NT2/D1 (cell line): ENCODE measurements around the gene EPB41L4B.

ENCODE experiments used
- DNase-seq: peaks from one replicate; pipeline ENCODE4 v3.0.0-alpha.2; 2011; ENCODE audit warnings: low read depth, low spot score
- H3K27me3 ChIP-seq: 2 replicates; pipeline ENCODE4 v1.6.0; 2011; ENCODE audit warnings: mild to moderate bottlenecking; ENCODE audit not compliant: insufficient read length, insufficient read depth
- H3K36me3 ChIP-seq: 2 replicates; pipeline ENCODE4 v1.6.1; 2011; ENCODE audit warnings: mild to moderate bottlenecking, low read length, mixed read lengths; ENCODE audit not compliant: insufficient read depth, insufficient read length
- H3K4me1 ChIP-seq: 2 replicates; pipeline ENCODE4 v1.5.1; 2011; ENCODE audit not compliant: insufficient read depth, insufficient read length
- H3K4me3 ChIP-seq: 2 replicates; pipeline ENCODE4 v1.5.1; 2011; ENCODE audit warnings: low read depth; ENCODE audit not compliant: insufficient read length
- H3K9ac ChIP-seq: 2 replicates; pipeline ENCODE4 v1.6.0; 2011; ENCODE audit warnings: low read depth; ENCODE audit not compliant: insufficient read length
- H3K9me3 ChIP-seq: 2 replicates; pipeline ENCODE4 v1.5.1; 2011; ENCODE audit warnings: mild to moderate bottlenecking, low read length; ENCODE audit not compliant: insufficient read depth
- SUZ12 ChIP-seq: IDR thresholded peaks from 2 replicates; pipeline ENCODE4 v1.6.1; 2011; ENCODE audit not compliant: insufficient read length, insufficient read depth; ENCODE audit errors: extremely low read depth
- YY1 ChIP-seq: IDR thresholded peaks from 2 replicates; pipeline ENCODE4 v1.6.1; 2011; ENCODE audit not compliant: insufficient read length, insufficient read depth
- ZNF274 ChIP-seq: IDR thresholded peaks from 2 replicates; pipeline ENCODE4 v1.6.1; 2011; ENCODE audit warnings: mild to moderate bottlenecking, low read depth, low read length

EPB41L4B gene

GRCh38 chr9:109171926-109172325 is 148.9 kb downstream of the EPB41L4B start:
- H3K9ac ChIP-seq = no peak overlapping the region
- no peaks in the 10 kb centered on the region for H3K4me1 ChIP-seq
- TF ChIP-seq YY1 (no peak), SUZ12 (no peak), ZNF274 (no peak)
- H3K36me3 ChIP-seq = no peaks in the 10 kb centered on the region
- H3K4me3 ChIP-seq = no peak overlapping the region
- H3K9me3 ChIP-seq = no peaks in the 10 kb centered on the region
- no peak for DNase-seq
- peaks cover 20% of the 10 kb centered on the region for H3K27me3 ChIP-seq

GRCh38 chr9:109168170-109168569 is 152.7 kb downstream of the EPB41L4B start:
- H3K9ac ChIP-seq = no peak overlapping the region
- no peaks in the 10 kb centered on the region for H3K4me1 ChIP-seq

GRCh38 chr9:109167716-109168115 is 153.1 kb downstream of the EPB41L4B start:
- Histone ChIP-seq H3K9ac (no peak overlapping the region), H3K4me1 (no peaks in the 10 kb centered on the region), H3K4me3 (no peak overlapping the region), H3K9me3 (no peaks in the 10 kb centered on the region), H3K27me3 (peaks cover 52% of the 10 kb centered on the region), H3K36me3 (no peaks in the 10 kb centered on the region)
- no peak for TF ChIP-seq YY1
- TF ChIP-seq ZNF274 = no peak
- TF ChIP-seq SUZ12 = no peak
- no peak for DNase-seq

More at GRCh38 chr9:109168170-109168569, 152.7 kb downstream of the EPB41L4B start:
- no peak for TF ChIP-seq YY1
- no peak for TF ChIP-seq SUZ12
- TF ChIP-seq ZNF274 = no peak
- Histone ChIP-seq H3K9me3 (no peaks in the 10 kb centered on the region), H3K4me3 (no peak overlapping the region), H3K27me3 (peaks cover 50% of the 10 kb centered on the region), H3K36me3 (no peaks in the 10 kb centered on the region)
- DNase-seq = no peak

- TF ChIP-seq ZNF274 (no peak), SUZ12 (no peak), YY1 (no peak)
- Histone ChIP-seq H3K36me3 (no peaks in the 10 kb centered on the region), H3K27me3 (peaks cover 52% of the 10 kb centered on the region)
These were observed 153.9 kb downstream of the EPB41L4B start, which contains the start of gene FRRS1L for GRCh38 chr9:109166771-109167601. TSS of gene FRRS1L (minus strand) at chr9:109167249. CDS start at chr9:109167138, 111 bp downstream.

GRCh38 chr9:109166171-109166770 is 154.6 kb downstream of the EPB41L4B start:
- Histone ChIP-seq H3K4me1 (no peaks in the 10 kb centered on the region), H3K4me3 (peak overlapping the region; percentile 42)
- DNase-seq = no peak

More at GRCh38 chr9:109166771-109167601, 153.9 kb downstream of the EPB41L4B start, which contains the start of gene FRRS1L:
- H3K4me1 ChIP-seq = no peaks in the 10 kb centered on the region
- no peaks in the 10 kb centered on the region for H3K9me3 ChIP-seq
- peak within 1 kb of the TSS; percentile 58 for H3K9ac ChIP-seq
- peak; percentile 8 for DNase-seq
- peak within 1 kb of the TSS; percentile 42 for H3K4me3 ChIP-seq

GRCh38 chr9:109164042-109164441 is 156.8 kb downstream of the EPB41L4B start:
- no peak for DNase-seq
- peaks cover 52% of the 10 kb centered on the region for H3K27me3 ChIP-seq
- no peak for TF ChIP-seq YY1
- TF ChIP-seq SUZ12 = no peak
- TF ChIP-seq ZNF274 = no peak

More at GRCh38 chr9:109166171-109166770, 154.6 kb downstream of the EPB41L4B start:
- Histone ChIP-seq H3K9me3 (no peaks in the 10 kb centered on the region), H3K9ac (no peak overlapping the region), H3K27me3 (peaks cover 52% of the 10 kb centered on the region), H3K36me3 (no peaks in the 10 kb centered on the region)
- no peak for TF ChIP-seq YY1
- no peak for TF ChIP-seq SUZ12
- no peak for TF ChIP-seq ZNF274

GRCh38 chr9:109163194-109163593 is 157.7 kb downstream of the EPB41L4B start:
- Histone ChIP-seq H3K4me3 (no peak overlapping the region), H3K36me3 (no peaks in the 10 kb centered on the region), H3K9ac (no peak overlapping the region), H3K4me1 (no peaks in the 10 kb centered on the region), H3K9me3 (no peaks in the 10 kb centered on the region), H3K27me3 (peaks cover 45% of the 10 kb centered on the region)
- TF ChIP-seq YY1 (no peak), SUZ12 (no peak), ZNF274 (no peak)
- no peak for DNase-seq

More at GRCh38 chr9:109164042-109164441, 156.8 kb downstream of the EPB41L4B start:
- H3K4me1 ChIP-seq = no peaks in the 10 kb centered on the region
- H3K9me3 ChIP-seq = no peaks in the 10 kb centered on the region
- no peak overlapping the region for H3K4me3 ChIP-seq
- H3K9ac ChIP-seq = no peak overlapping the region
- no peaks in the 10 kb centered on the region for H3K36me3 ChIP-seq
